Mucosa of stomach (tissue), 1 donor: ENCODE data around the gene FAM222A.

Experiments used
- H3K27me3 ChIP-seq: one replicate; pipeline ENCODE4 v1.7.0; 2013; ENCODE audit warnings: mild to moderate bottlenecking, low read length; ENCODE audit not compliant: control insufficient read depth, insufficient read depth
- H3K36me3 ChIP-seq: one replicate; pipeline ENCODE4 v1.7.0; 2013; ENCODE audit warnings: low read length; ENCODE audit not compliant: control insufficient read depth, insufficient read depth
- H3K4me1 ChIP-seq: one replicate; pipeline ENCODE4 v1.7.0; 2013; ENCODE audit warnings: mild to moderate bottlenecking, low read length; ENCODE audit not compliant: control insufficient read depth, insufficient read depth
- H3K4me3 ChIP-seq: one replicate; pipeline ENCODE4 v1.7.0; 2013; ENCODE audit warnings: low read length
- H3K9ac ChIP-seq: one replicate; pipeline ENCODE4 v1.7.0; 2013; ENCODE audit warnings: mild to moderate bottlenecking, low read length, moderate library complexity
- H3K9me3 ChIP-seq: one replicate; pipeline ENCODE4 v1.7.0; 2013; ENCODE audit warnings: mild to moderate bottlenecking, low read length, moderate library complexity; ENCODE audit not compliant: control insufficient read depth
- donor health status: Pancreatic carcinoma.

Gene FAM222A

DNA sequence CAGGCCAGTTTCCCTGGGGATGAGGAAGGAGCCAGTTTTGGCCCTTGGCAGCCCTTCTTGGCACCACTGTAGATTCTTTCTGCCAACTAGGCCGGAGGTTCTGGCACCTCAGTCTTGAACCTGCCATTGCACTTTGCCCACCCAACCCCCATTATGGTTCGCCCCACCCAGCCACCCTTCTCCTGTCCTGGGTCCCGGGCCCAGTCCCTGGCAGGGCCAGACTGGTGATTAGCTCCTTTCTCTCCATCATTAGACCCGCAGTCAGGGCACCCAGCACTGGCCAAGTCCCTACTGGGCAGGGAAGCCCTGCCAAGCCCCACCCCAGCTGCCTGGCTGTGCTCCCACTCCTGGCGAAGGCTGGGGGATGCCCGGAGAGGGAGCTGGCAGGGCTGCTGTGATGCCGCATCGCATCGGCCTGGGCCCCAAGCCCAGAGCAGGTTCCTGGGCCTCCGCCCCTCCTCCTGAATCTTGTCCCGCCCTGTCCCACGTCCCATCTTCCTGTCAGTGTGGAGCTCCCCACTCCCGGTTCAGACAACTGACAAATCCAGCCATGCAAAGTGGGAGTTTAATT, 9.8 kb downstream of the FAM222A start:
- no peak overlapping the region for H3K4me3 ChIP-seq
- H3K9me3 ChIP-seq = no peaks in the 10 kb centered on the region
- H3K4me1 ChIP-seq = peaks cover 26% of the 10 kb centered on the region
- H3K9ac ChIP-seq = no peak overlapping the region
- peaks cover 6% of the 10 kb centered on the region for H3K27me3 ChIP-seq
- H3K36me3 ChIP-seq = no peaks in the 10 kb centered on the region

DNA sequence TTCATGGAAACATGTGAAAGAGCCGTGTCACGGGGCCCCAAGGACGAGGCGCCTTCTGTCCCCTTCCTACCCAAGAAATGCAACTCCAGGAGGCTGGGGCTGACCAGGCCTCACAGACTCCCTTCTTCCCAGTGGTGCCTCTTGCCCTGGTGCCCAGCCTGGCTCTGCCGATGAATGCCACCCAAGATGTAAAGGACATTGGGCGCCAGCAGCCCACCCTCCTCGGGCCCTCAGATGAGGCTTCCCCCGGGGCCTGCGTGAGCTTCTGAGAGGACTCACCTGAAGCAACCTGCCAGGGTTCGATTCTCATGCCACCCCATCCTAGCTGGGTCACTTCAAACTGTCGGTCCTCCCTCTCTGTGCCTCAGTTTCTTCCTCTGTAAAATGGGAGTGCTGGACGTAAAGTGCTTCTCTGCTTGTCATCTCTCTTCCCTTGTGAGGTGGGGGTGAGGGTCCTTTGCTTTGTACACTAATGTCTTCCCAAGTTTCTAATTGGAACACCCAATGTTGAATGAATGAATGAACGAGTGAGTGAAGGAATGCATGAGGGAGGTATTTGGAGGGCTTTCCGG, 10.8 kb downstream of the FAM222A start:
- Histone ChIP-seq H3K9me3 (no peaks in the 10 kb centered on the region), H3K27me3 (no peaks in the 10 kb centered on the region), H3K36me3 (no peaks in the 10 kb centered on the region), H3K9ac (no peak overlapping the region), H3K4me1 (peaks cover 26% of the 10 kb centered on the region), H3K4me3 (no peak overlapping the region)

DNA sequence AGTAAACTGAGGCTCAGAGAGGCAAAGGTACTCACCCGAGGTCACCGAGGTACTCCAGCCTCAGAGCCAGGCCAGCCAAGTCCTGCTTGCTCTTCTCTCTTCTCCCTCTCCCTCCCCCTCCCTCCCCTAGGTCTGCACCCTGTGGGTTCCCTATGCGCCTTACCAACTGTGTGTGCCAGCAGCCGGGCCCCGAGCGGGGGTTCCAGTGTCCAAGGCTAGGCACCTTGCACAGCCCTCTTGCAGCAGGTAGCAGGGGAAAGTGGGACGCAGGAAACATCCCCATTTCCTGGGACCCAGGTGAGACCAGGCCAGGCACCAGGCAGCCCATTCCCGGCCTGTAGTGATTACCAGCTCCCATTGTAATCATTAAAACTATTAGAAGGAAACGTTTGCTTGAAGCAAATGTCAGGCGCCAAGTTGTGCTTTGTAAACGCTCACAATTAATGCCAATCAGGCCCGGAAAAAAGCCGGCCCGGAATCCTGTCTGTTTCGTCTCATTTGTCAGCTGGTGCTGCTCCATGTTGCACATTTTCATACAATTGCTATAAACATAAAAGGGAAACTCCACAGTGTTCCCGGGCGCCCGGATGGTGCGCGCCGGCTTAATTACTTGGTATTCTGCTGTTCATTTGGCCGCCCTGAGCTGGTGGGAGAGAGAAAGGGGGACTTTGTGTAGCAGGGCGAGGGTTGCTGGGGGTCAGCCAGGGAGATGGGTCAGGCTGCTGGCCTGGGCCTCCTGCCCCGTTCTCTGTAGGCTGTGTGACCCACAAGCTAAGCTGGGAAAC, 11.9 kb downstream of the FAM222A start:
- Histone ChIP-seq H3K4me1 (peaks cover 26% of the 10 kb centered on the region), H3K4me3 (no peak overlapping the region)

DNA sequence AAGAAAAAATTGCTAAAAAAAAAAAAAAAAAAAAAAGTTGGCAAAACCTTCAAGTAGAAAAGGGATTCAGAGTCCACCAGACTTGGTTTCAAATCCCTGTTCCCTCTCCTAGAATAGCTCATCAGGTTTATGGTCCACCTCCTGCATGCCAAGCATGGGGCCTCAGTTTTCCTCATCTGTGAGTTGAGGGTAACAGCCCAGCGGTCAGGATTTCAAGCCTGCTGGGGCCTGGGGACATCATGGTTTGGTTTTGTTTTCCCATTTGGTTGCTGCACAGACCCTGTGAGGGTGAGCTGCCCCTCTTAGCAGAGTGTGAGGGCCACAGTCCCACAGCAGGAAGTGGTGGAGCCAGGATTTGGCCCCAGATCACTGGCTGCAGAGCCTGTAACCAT, 12.5 kb downstream of the FAM222A start:
- peak overlapping the region; percentile 15 for H3K9ac ChIP-seq
- no peaks in the 10 kb centered on the region for H3K27me3 ChIP-seq
- H3K36me3 ChIP-seq = no peaks in the 10 kb centered on the region
- no peak overlapping the region for H3K4me3 ChIP-seq
- peaks cover 26% of the 10 kb centered on the region for H3K4me1 ChIP-seq
- no peaks in the 10 kb centered on the region for H3K9me3 ChIP-seq

More for the DNA sequence above, 11.9 kb downstream of the FAM222A start:
- no peaks in the 10 kb centered on the region for H3K9me3 ChIP-seq
- no peaks in the 10 kb centered on the region for H3K36me3 ChIP-seq
- no peaks in the 10 kb centered on the region for H3K27me3 ChIP-seq
- H3K9ac ChIP-seq = no peak overlapping the region

DNA sequence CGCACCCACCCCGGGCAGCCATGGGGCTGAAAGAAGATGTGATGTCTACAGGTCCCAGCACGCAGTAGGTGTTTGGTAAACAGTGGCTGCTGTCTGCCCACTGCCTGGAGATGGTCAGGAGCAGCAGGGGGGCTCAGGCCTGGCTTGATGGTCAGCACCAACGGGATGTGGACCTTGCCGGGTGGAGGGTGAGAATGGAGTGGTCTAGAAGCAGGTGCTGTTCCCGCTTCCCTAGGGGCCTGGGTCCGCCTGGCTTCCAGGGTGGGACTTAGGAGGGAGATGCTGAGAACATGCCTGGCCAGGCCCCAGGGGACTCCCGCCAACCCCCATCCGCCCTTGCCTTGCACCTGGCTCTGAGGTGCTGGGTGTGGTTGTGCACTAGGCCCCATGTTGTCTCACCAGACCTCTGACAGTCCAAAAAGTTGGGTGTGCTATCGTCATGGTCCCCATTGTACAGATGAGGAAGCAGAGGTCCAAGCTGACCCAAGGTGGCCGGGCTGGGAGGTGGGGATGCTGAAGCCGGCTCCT, 12.9 kb downstream of the FAM222A start:
- H3K9ac ChIP-seq = peak overlapping the region; percentile 15
- peaks cover 26% of the 10 kb centered on the region for H3K4me1 ChIP-seq
- H3K36me3 ChIP-seq = no peaks in the 10 kb centered on the region
- no peaks in the 10 kb centered on the region for H3K27me3 ChIP-seq
- H3K4me3 ChIP-seq = no peak overlapping the region
- no peaks in the 10 kb centered on the region for H3K9me3 ChIP-seq

DNA sequence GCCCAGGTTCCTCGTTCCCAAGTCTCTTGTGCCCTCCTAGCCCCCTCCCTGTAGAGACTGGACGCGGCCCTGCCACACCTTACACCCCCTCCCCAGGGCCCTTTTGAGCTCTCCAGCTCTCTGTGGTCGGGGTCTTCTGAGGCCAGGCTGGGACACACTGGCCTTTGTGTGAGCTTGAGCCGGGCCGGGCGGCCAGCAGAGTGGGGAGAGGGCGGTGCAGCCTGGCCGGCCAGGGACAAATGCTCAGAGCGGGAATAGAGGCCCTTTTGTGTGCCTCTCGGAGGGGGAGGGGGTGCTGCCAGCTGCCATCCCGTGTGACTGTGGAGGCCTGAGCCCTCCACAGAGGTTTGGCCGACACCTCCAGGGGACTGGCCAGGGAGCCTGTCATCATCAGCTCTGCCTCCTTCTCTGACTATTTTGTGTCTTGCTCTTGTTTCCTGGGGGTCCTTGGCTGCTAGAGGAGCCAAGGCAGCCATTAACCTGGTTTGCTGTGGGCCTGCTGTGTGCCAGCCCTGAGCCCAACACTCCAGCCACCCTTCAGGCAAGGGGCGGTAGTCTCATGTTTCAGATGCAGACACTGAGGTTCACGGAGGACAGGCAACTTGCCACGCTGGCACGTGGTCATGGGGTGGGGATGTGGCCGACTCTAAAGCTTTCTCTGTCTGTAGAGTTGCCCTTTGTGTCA, 13.6 kb downstream of the FAM222A start:
- Histone ChIP-seq H3K4me1 (peaks cover 21% of the 10 kb centered on the region), H3K9me3 (no peaks in the 10 kb centered on the region), H3K9ac (no peak overlapping the region), H3K4me3 (no peak overlapping the region), H3K36me3 (no peaks in the 10 kb centered on the region), H3K27me3 (no peaks in the 10 kb centered on the region)

DNA sequence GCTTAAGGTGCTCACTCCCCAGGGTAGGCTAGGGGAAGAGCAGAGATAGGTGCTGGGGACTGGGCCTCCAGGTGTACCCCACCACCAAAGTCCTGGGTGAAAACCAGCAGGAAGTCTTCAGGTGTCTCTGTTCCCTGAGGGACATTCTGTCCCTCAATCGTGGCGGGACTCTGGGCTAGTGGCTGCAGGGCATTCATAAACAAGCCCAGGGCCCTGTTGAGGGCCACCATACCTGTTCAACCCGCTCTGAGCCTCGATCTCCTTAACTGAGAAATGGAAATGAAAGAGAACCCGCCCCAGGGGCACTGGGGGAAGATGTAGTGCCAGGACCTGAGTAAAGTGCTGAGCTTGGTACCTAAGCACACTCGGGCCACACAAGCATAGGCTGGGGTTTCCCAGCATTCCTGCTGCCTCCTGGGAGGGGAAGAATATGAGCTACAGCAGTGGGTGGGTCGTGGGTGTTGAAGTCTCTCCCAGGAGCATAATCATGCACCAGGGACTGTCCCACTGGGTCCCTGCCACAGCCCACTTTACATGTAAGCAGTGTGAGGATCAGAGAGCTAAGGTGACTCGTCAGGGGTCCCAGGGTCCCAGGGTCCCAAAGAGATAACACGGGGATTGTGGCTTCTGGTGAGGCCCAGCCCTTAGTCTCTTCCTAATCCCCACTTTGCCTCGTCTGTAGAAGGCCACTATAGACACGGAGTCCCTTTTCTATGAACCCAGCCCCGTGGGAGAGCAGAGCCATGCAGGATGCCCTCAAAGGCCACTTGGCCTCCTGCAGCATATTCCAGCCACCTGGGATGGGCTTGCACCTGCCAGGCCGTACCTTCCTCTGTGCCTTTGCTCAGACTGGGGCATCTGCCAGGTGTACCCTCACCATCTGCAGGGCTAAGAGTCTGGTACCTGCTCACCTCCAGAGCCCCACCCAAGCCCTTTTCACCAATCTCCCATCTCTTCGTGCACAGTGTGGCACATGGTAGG, 14.4 kb downstream of the FAM222A start:
- Histone ChIP-seq H3K36me3 (no peaks in the 10 kb centered on the region), H3K9me3 (no peaks in the 10 kb centered on the region), H3K9ac (no peak overlapping the region), H3K4me3 (no peak overlapping the region), H3K27me3 (no peaks in the 10 kb centered on the region), H3K4me1 (peaks cover 16% of the 10 kb centered on the region)

DNA sequence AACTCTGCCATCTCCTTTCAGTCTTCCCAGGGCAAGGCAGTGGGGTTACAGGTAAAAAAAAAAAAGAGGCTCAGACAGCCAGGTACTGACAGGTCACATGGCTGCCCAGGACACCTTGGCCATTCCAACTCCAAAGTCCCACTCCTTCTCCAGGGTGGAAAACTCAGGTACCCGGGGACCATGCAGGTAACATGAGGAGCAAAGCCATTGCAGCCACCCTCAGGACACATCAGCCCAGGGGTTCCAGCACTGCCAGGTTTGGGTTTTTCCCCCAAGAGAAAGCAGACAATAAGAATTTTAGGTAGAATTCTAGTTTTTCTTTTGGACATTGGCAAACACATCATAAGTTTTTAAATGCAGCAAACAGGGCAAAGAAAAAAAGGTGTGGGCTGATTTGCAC, 15.3 kb downstream of the FAM222A start:
- H3K4me3 ChIP-seq = no peak overlapping the region
- no peaks in the 10 kb centered on the region for H3K9me3 ChIP-seq
- peaks cover 16% of the 10 kb centered on the region for H3K4me1 ChIP-seq
- no peak overlapping the region for H3K9ac ChIP-seq
- no peaks in the 10 kb centered on the region for H3K36me3 ChIP-seq
- H3K27me3 ChIP-seq = no peaks in the 10 kb centered on the region

DNA sequence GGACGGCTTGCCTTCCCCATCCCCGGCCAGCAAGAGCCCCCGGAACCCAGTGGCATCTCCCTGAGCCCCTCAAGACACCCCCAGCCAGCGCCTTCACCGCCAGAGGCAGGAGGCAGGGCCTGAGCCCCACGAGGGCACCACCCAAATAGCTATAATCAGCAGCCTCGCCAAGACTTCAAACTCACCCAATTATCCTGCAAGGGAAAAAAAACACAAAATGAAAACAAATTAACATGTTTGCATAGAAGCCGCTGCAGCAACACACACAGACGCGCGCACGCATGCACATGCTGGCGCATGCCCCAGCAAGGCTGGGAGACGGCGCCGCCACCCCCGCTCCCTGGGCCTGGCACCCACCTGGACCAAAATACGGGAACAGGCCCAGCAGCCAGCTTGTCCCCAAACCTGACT, 15.8 kb downstream of the FAM222A start:
- no peak overlapping the region for H3K4me3 ChIP-seq
- H3K36me3 ChIP-seq = no peaks in the 10 kb centered on the region
- H3K9me3 ChIP-seq = no peaks in the 10 kb centered on the region
- peaks cover 16% of the 10 kb centered on the region for H3K4me1 ChIP-seq
- no peak overlapping the region for H3K9ac ChIP-seq
- H3K27me3 ChIP-seq = no peaks in the 10 kb centered on the region

DNA sequence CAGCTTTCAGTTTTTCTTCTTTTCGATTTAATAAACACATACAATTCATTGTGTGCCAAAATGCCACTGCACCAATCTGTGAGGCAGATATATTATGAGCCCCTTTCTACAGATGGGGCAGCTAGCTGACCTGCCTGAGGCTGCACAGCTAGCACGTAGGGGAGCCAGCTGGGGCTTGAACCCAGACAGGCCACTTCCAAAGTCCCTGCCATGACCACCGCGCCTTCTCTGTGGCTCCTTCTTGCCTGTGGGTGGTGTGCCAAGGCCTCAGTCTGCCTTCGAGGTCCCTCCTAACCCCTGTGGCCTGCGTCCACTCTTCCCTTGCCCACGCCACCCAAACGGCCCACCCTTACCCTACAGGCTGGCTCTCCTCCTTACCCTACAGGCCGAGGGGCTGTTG, 16.2 kb downstream of the FAM222A start:
- Histone ChIP-seq H3K4me3 (no peak overlapping the region), H3K27me3 (no peaks in the 10 kb centered on the region), H3K4me1 (peaks cover 15% of the 10 kb centered on the region), H3K9ac (no peak overlapping the region), H3K36me3 (no peaks in the 10 kb centered on the region), H3K9me3 (no peaks in the 10 kb centered on the region)
